B cell (primary cell): ENCODE data around the gene KAT8. TPM values are rescaled to one million over a fixed set of nuclear protein-coding genes. Genes with fewer than 3 reads are reported as not detected.
"Not testable (repeated sequence)": the region's sequence is repeated elsewhere in the genome, so short reads cannot be mapped to it uniquely, and the experiment has no call there.

Experiments used
- ATAC-seq: fragments of 200-7000 bp; cut with Tn5 transposase; one replicate; pipeline ENCODE4 v1.10.0; 2021; ENCODE audit warnings: low read depth, mild to moderate bottlenecking, moderate number of reproducible peaks, moderate library complexity
- CTCF ChIA-PET: fragments of 350-600 bp; sonication (Branson Sonifier 250); formaldehyde crosslinking; loops from one replicate; lab custom pipeline; 2021; ENCODE audit warnings: antibody characterized with exemption, inconsistent platforms; lab: Charles Lee
- POLR2A ChIA-PET: fragments of 350-600 bp; sonication (Branson Sonifier 250); formaldehyde crosslinking; loops from one replicate; lab custom pipeline; 2021; ENCODE audit warnings: antibody characterized with exemption; lab: Charles Lee
- DNase-seq: peaks from one replicate; pipeline ENCODE4 v3.0.0; 2013
- H2AFZ ChIP-seq: 2 replicates; pipeline ENCODE4 v1.6.1; 2012; ENCODE audit warnings: mild to moderate bottlenecking, low read depth, low read length; ENCODE audit not compliant: insufficient read depth, poor library complexity, severe bottlenecking
- H3K27ac ChIP-seq, 2 donors: 1 replicate in 1 of 2; 2 replicates in 1 of 2; pipeline ENCODE4 v1.5.1; 2012 to 2013; ENCODE audit warnings: low read length in 2 of 2, mild to moderate bottlenecking in 2 of 2, moderate library complexity in 1 of 2
- H3K27me3 ChIP-seq, 4 experiments: fragments of 200-600 bp in 1 of 4; sonication (generic) in 1 of 4; replicated peaks in 1 of 4; 1 replicate in 2 of 4; 2 replicates in 2 of 4; pipeline versions ENCODE4 v1.6.1 to v1.7.0; 2013 to 2016; ENCODE audit warnings: low read length in 3 of 4, mild to moderate bottlenecking in 2 of 4, mixed read lengths in 1 of 4, moderate library complexity in 1 of 4; ENCODE audit not compliant: insufficient read depth in 4 of 4, control insufficient read depth in 3 of 4; ENCODE audit errors: control extremely low read depth in 1 of 4
- H3K36me3 ChIP-seq, 2 experiments: replicated peaks in 1 of 2; 1 replicate in 1 of 2; 2 replicates in 1 of 2; pipeline versions ENCODE4 v1.6.1 to v1.7.1; 2013; ENCODE audit warnings: low read length in 1 of 2; ENCODE audit not compliant: insufficient read depth in 2 of 2, control insufficient read depth in 1 of 2; ENCODE audit errors: control extremely low read depth in 1 of 2, extremely low read depth in 1 of 2
- H3K4me1 ChIP-seq, 2 donors: fragments of 200-600 bp in 1 of 2; sonication (generic) in 1 of 2; 1 replicate in 1 of 2; 2 replicates in 1 of 2; pipeline versions ENCODE4 v1.5.1 to v1.6.1; 2013 to 2017; ENCODE audit warnings: low read length in 2 of 2; ENCODE audit not compliant: control insufficient read depth in 2 of 2, insufficient read depth in 2 of 2
- H3K4me2 ChIP-seq: replicated peaks from 2 replicates; pipeline ENCODE3; 2012; ENCODE audit warnings: mild to moderate bottlenecking, low read depth, low read length; ENCODE audit not compliant: poor library complexity, severe bottlenecking
- H3K4me3 ChIP-seq, 5 experiments: fragments of 200-600 bp in 1 of 5; sonication (generic) in 1 of 5; 1 replicate in 3 of 5; 2 replicates in 2 of 5; pipeline versions ENCODE4 v1.5.1 to v1.7.0; 2011 to 2016; ENCODE audit warnings: low read length in 4 of 5, mild to moderate bottlenecking in 4 of 5, low read depth in 2 of 5, control low read depth in 1 of 5, moderate library complexity in 1 of 5; ENCODE audit not compliant: insufficient read depth in 1 of 5; ENCODE audit errors: control extremely low read depth in 1 of 5, extremely low read depth in 1 of 5
- H3K79me2 ChIP-seq: fragments of 200-600 bp; sonication (generic); one replicate; pipeline ENCODE4 v1.6.0; 2016; ENCODE audit warnings: low read length; ENCODE audit not compliant: control insufficient read depth, insufficient read depth
- H3K9ac ChIP-seq: fragments of 200-600 bp; sonication (generic); 2 replicates; pipeline ENCODE4 v1.6.1; 2017; ENCODE audit warnings: mild to moderate bottlenecking, low read length, moderate library complexity
- H3K9me3 ChIP-seq, 3 donors: one replicate each; pipeline versions ENCODE4 v1.6.1 to v1.7.1; 2013; ENCODE audit warnings: low read length in 2 of 3; ENCODE audit not compliant: control insufficient read depth in 2 of 3, insufficient read depth in 1 of 3; ENCODE audit errors: control extremely low read depth in 1 of 3
- H4K20me1 ChIP-seq: 2 replicates; pipeline ENCODE4 v1.6.0; 2012; ENCODE audit warnings: mild to moderate bottlenecking, low read length; ENCODE audit not compliant: insufficient read depth, control insufficient read depth, poor library complexity, severe bottlenecking
- H3K27ac Mint-ChIP-seq: one replicate; pipeline ENCODE4 v1.8.0; 2021; ENCODE audit warnings: mixed read lengths
- H3K27me3 Mint-ChIP-seq: one replicate; pipeline ENCODE4 v1.8.0; 2021; ENCODE audit warnings: mixed read lengths
- H3K4me1 Mint-ChIP-seq: one replicate; pipeline ENCODE4 v1.8.0; 2021; ENCODE audit warnings: mixed read lengths
- H3K4me3 Mint-ChIP-seq: one replicate; pipeline ENCODE4 v1.8.0; 2021; ENCODE audit warnings: mixed read lengths
- H3K9me3 Mint-ChIP-seq: one replicate; pipeline ENCODE4 v1.8.0; 2022; ENCODE audit warnings: mixed read lengths; ENCODE audit not compliant: insufficient read depth
- CTCF ChIP-seq: fragments of 200-600 bp; IDR thresholded peaks from one replicate; pipeline ENCODE4 v1.8.0; 2022; ENCODE audit warnings: antibody characterized with exemption, mild to moderate bottlenecking
- EZH2 ChIP-seq: IDR thresholded peaks from 2 replicates; pipeline ENCODE4 v1.6.1; 2012; ENCODE audit warnings: borderline replicate concordance, low read depth, mild to moderate bottlenecking, moderate library complexity, low read length; ENCODE audit not compliant: insufficient read depth, poor library complexity, severe bottlenecking
- WGBS: methylation state at CpG from one replicate; pipeline ENCODE4 v1.1.5; 2013; ENCODE audit warnings: missing lambda C conversion rate; ENCODE audit not compliant: insufficient coverage; 5-methylcytosine and 5-hydroxymethylcytosine counted together
- intact Hi-C: fragments of 100-400 bp; cut with micrococcal nuclease; formaldehyde crosslinking; loops from one replicate; pipeline ENCODE4 v1.10.0; 2022
- polyA plus RNA-seq: library from polyadenylated mRNA; depleted of rRNA; stranded (reverse); fragments of >200 nt; gene quantifications from 2 replicates; pipeline ENCODE4 v1.2.3, GENCODE V29; 2012
- total RNA-seq, 2 donors: library from RNA; stranded (reverse); fragments of 120-200 nt in 1 of 2; gene quantifications; 1 replicate in 1 of 2; 2 replicates in 1 of 2; pipeline versions ENCODE4 v1.2.3 to v1.2.4, GENCODE V29; 2013 to 2022

The KAT8 gene
- total and polyA plus RNA-seq, 2 donors (not counting 1 experiment from before 2014, with no cell fraction given) = 100.0 to 102 TPM

- Mint-ChIP-seq H3K27me3 (no peaks in the 10 kb centered on the region), H3K4me1 (peaks cover 10% of the 10 kb centered on the region), H3K4me3 (no peak overlapping the region), H3K27ac (no peak overlapping the region), H3K9me3 (no peaks in the 10 kb centered on the region)
- no peak overlapping the region for H3K9ac ChIP-seq
- peaks cover 8 to 13% of the 10 kb centered on the region in 2 donors for H3K4me1 ChIP-seq
- no peak for TF ChIP-seq EZH2
- TF ChIP-seq CTCF = no peak
- 83% methylated on average over 4 of the region's 4 CpGs for WGBS
- H3K27me3 ChIP-seq = no peaks in the 10 kb centered on the region
- ATAC-seq (no peak), DNase-seq (no peak)
- H3K36me3 ChIP-seq = no peaks in the 10 kb centered on the region
- no peak overlapping the region for H2AFZ ChIP-seq
- H3K4me2 ChIP-seq = no peak overlapping the region
- H3K27ac ChIP-seq = no peak overlapping the region
- ChIA-PET CTCF (interaction anchor here (0.6 kb wide), 1 partner anchor 45 kb away, joined by 3 read pairs; no protein-coding TSS in a partner anchor), POLR2A (no interaction called here)
- no peaks in the 10 kb centered on the region for H3K79me2 ChIP-seq
- intact Hi-C loops = loop anchor here (10.0 kb wide), 1 partner anchor 85 kb away; the partner anchor contains the start of gene FUS
- no peaks in the 10 kb centered on the region for H3K9me3 ChIP-seq
- no peaks in the 10 kb centered on the region for H4K20me1 ChIP-seq
- H3K4me3 ChIP-seq = no peak overlapping the region
Observed at GRCh38 chr16:31099860-31100638, 17.4 kb upstream of the KAT8 start.

- intact Hi-C loops = loop anchor here (10.0 kb wide), 1 partner anchor 84 kb away; the partner anchor contains the start of gene FUS
- ChIA-PET CTCF (interaction anchor here (0.6 to 0.7 kb wide), 3 partner anchors 17 to 46 kb away, joined by 3 read pairs; no protein-coding TSS in a partner anchor), POLR2A (interaction anchor here (0.7 kb wide), 2 partner anchors 27 to 199 kb away, joined by 6 to 7 read pairs; no protein-coding TSS in a partner anchor)
- H3K4me3 Mint-ChIP-seq, H2AFZ ChIP-seq, H3K4me1 ChIP-seq, H3K9ac ChIP-seq, H3K36me3 ChIP-seq, H3K4me3 ChIP-seq, H3K79me2 ChIP-seq, H3K4me2 ChIP-seq, H3K9me3 Mint-ChIP-seq, H3K27ac ChIP-seq, H3K27me3 ChIP-seq, H3K4me1 Mint-ChIP-seq, ATAC-seq, H3K27ac Mint-ChIP-seq, H3K27me3 Mint-ChIP-seq, DNase-seq, H3K9me3 ChIP-seq, H4K20me1 ChIP-seq: not testable (repeated sequence)
- WGBS = 98% methylated on average over 7 of the region's 13 CpGs
Observed at GRCh38 chr16:31100876-31101641, 16.4 kb upstream of the KAT8 start.
